Neural crest cell (in vitro differentiated cells): ENCODE results near the gene NCR2. TPM values are rescaled to one million over a fixed set of nuclear protein-coding genes. Genes with fewer than 3 reads are reported as not detected.

ENCODE experiments used
- DNase-seq: peaks from one replicate; pipeline ENCODE4 v3.0.0; 2021; ENCODE audit warnings: low read depth, mixed read lengths, low spot score
- H3K27ac Mint-ChIP-seq: one replicate; pipeline ENCODE4 v1.8.0; 2021; ENCODE audit warnings: mild to moderate bottlenecking, mixed read lengths; ENCODE audit not compliant: unreplicated experiment
- H3K27me3 Mint-ChIP-seq: 2 replicates; pipeline ENCODE4 v1.8.0; 2021; ENCODE audit warnings: low read depth, mild to moderate bottlenecking, mixed read lengths
- H3K36me3 Mint-ChIP-seq: 2 replicates; pipeline ENCODE4 v1.8.0; 2021; ENCODE audit warnings: low read depth, mild to moderate bottlenecking, mixed read lengths
- H3K4me1 Mint-ChIP-seq: 2 replicates; pipeline ENCODE4 v1.8.0; 2021; ENCODE audit warnings: mixed read lengths
- H3K4me3 Mint-ChIP-seq: one replicate; pipeline ENCODE4 v1.8.0; 2021; ENCODE audit warnings: mild to moderate bottlenecking, mixed read lengths
- H3K9me3 Mint-ChIP-seq: 2 replicates; pipeline ENCODE4 v1.8.0; 2021; ENCODE audit warnings: mixed read lengths
- CTCF ChIP-seq: fragments of 200-600 bp; sonication (generic); conservative IDR thresholded peaks from 2 replicates; pipeline ENCODE4 v1.5.0; 2021; ENCODE audit warnings: antibody characterized with exemption, mild to moderate bottlenecking
- total RNA-seq: library from RNA; stranded (reverse); gene quantifications from 2 replicates; pipeline ENCODE4 v1.2.1, GENCODE V29; 2021

The NCR2 gene
- total RNA-seq, 1 donor from 2014 or later, result not detected

- DNase-seq, result no peak
- H3K27ac Mint-ChIP-seq, result no peak overlapping the region
- H3K9me3 Mint-ChIP-seq, result no peaks in the 10 kb centered on the region
- no peaks in the 10 kb centered on the region for H3K36me3 Mint-ChIP-seq
- no peak for TF ChIP-seq CTCF
- peaks cover 38% of the 10 kb centered on the region for H3K4me1 Mint-ChIP-seq
- H3K27me3 Mint-ChIP-seq, result peaks cover 95% of the 10 kb centered on the region
- H3K4me3 Mint-ChIP-seq, result peak overlapping the region; percentile 19
These were observed 35.2 kb downstream of the NCR2 start for GRCh38 chr6:41370488-41371111.

GRCh38 chr6:41371461-41371991 lies 36.1 kb downstream of the NCR2 start:
- Mint-ChIP-seq H3K27me3 (peaks cover 95% of the 10 kb centered on the region), H3K27ac (no peak overlapping the region), H3K36me3 (no peaks in the 10 kb centered on the region), H3K9me3 (no peaks in the 10 kb centered on the region), H3K4me3 (peak overlapping the region; percentile 73), H3K4me1 (peaks cover 38% of the 10 kb centered on the region)
- TF ChIP-seq CTCF, result peak; percentile 52
- DNase-seq, result peak; percentile 44

- Mint-ChIP-seq H3K27me3 (peaks cover 95% of the 10 kb centered on the region), H3K4me1 (peaks cover 38% of the 10 kb centered on the region), H3K36me3 (no peaks in the 10 kb centered on the region), H3K4me3 (peak overlapping the region; percentile 73), H3K9me3 (no peaks in the 10 kb centered on the region), H3K27ac (no peak overlapping the region)
- TF ChIP-seq CTCF, result no peak
- DNase-seq, result no peak
These were observed 36.8 kb downstream of the NCR2 start for GRCh38 chr6:41371992-41372831.

- no peak for TF ChIP-seq CTCF
- peak overlapping the region; percentile 73 for H3K4me3 Mint-ChIP-seq
- no peak for DNase-seq
- H3K9me3 Mint-ChIP-seq, result no peaks in the 10 kb centered on the region
- peaks cover 96% of the 10 kb centered on the region for H3K27me3 Mint-ChIP-seq
- H3K36me3 Mint-ChIP-seq, result no peaks in the 10 kb centered on the region
- H3K27ac Mint-ChIP-seq, result no peak overlapping the region
- H3K4me1 Mint-ChIP-seq, result peaks cover 38% of the 10 kb centered on the region
These were observed 37.6 kb downstream of the NCR2 start for GRCh38 chr6:41372832-41373626.

GRCh38 chr6:41373627-41373918 lies 38.2 kb downstream of the NCR2 start:
- DNase-seq, result no peak
- Mint-ChIP-seq H3K4me3 (no peak overlapping the region), H3K27ac (no peak overlapping the region)

More at GRCh38 chr6:41373627-41373918, 38.2 kb downstream of the NCR2 start:
- H3K36me3 Mint-ChIP-seq, result no peaks in the 10 kb centered on the region
- H3K27me3 Mint-ChIP-seq, result peaks cover 97% of the 10 kb centered on the region
- H3K4me1 Mint-ChIP-seq, result peaks cover 38% of the 10 kb centered on the region
- TF ChIP-seq CTCF, result no peak
- no peaks in the 10 kb centered on the region for H3K9me3 Mint-ChIP-seq
